Measurements from ENCODE around the gene PCGF3.

- no peak for TF ChIP-seq CTCF (IDR thresholded peaks at IDR 0.05)
- TF ChIP-seq POLR2A (IDR thresholded peaks at IDR 0.05) = no peak
These were observed 5.6 kb upstream of the PCGF3 start for GRCh38 chr4:699816-700580.

Data from right lobe of liver (tissue), 4 donors.